Activated T-cell treated with anti-CD3 and anti-CD28 coated beads, Interleukin-2, amount 50 U/mL, for 24 hours (primary cell): ENCODE results near the gene THSD7A.

Experiments used
- DNase-seq: peaks from one replicate; pipeline ENCODE4 v3.0.0-alpha.2; 2020
- H3K27ac Mint-ChIP-seq: 2 replicates; pipeline ENCODE4 v1.8.0; 2020; ENCODE audit warnings: mild to moderate bottlenecking, mixed read lengths
- H3K27me3 Mint-ChIP-seq: 2 replicates; pipeline ENCODE4 v1.8.0; 2020; ENCODE audit warnings: mixed read lengths
- H3K36me3 Mint-ChIP-seq: 2 replicates; pipeline ENCODE4 v1.8.0; 2020; ENCODE audit warnings: low read depth, mixed read lengths
- H3K4me1 Mint-ChIP-seq: 2 replicates; pipeline ENCODE4 v1.8.0; 2020; ENCODE audit warnings: low read depth, mixed read lengths
- H3K4me3 Mint-ChIP-seq: 2 replicates; pipeline ENCODE4 v1.8.0; 2020; ENCODE audit warnings: mild to moderate bottlenecking, moderate library complexity, mixed read lengths
- H3K9me3 Mint-ChIP-seq: 2 replicates; pipeline ENCODE4 v1.8.0; 2020; ENCODE audit warnings: mixed read lengths

Gene THSD7A

DNA sequence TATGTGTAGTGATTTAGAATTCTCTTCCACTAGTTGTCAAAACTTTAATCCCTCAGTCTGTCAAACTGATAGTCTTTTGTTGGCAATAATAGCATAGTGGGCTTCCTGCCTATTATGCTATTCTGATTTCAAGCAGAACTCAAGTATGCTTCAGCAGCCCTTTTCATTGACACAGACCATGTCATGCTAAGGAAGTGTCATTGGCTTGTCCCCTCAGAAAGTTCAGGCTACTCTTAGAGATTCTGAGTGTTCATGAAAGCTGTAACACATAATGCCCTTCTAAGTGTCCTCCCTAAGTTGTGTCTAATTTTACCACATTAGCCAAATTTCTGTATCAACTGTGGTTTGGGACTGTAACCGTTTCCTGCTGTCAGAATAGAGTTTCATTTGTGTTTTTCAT lies 198.7 kb downstream of the THSD7A start:
- DNase-seq = no peak
- no peaks in the 10 kb centered on the region for H3K36me3 Mint-ChIP-seq
- no peaks in the 10 kb centered on the region for H3K27me3 Mint-ChIP-seq
- H3K4me3 Mint-ChIP-seq = no peak overlapping the region
- no peaks in the 10 kb centered on the region for H3K4me1 Mint-ChIP-seq
- no peaks in the 10 kb centered on the region for H3K9me3 Mint-ChIP-seq
- H3K27ac Mint-ChIP-seq = no peak overlapping the region

DNA sequence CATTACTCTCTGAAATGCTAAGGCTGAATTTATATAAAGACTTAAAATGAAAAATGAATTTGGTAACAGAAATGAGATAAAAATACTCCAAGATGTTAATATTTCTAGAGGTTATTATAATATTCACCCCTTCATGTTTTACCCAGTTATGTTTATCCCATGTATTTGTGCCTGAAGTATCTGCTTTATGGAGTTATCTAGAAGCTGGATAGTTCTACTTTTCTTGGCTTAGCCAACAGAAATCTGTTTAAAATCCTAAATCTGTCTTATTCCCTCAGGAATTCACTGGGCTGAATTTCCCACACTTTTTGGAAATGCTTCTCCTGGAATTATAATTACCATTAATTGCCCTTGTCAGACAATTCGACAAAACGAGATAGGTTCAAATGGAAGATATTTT lies 201.6 kb downstream of the THSD7A start:
- Mint-ChIP-seq H3K27ac (no peak overlapping the region), H3K9me3 (no peaks in the 10 kb centered on the region), H3K27me3 (no peaks in the 10 kb centered on the region), H3K36me3 (no peaks in the 10 kb centered on the region), H3K4me3 (no peak overlapping the region), H3K4me1 (no peaks in the 10 kb centered on the region)
- DNase-seq = no peak

- no peak overlapping the region for H3K27ac Mint-ChIP-seq
- no peak for DNase-seq
- H3K27me3 Mint-ChIP-seq = no peaks in the 10 kb centered on the region
- no peaks in the 10 kb centered on the region for H3K36me3 Mint-ChIP-seq
- no peaks in the 10 kb centered on the region for H3K4me1 Mint-ChIP-seq
- no peak overlapping the region for H3K4me3 Mint-ChIP-seq
- peaks cover 3% of the 10 kb centered on the region for H3K9me3 Mint-ChIP-seq
These were observed 206.3 kb downstream of the THSD7A start for GRCh38 chr7:11625669-11626068.

DNA sequence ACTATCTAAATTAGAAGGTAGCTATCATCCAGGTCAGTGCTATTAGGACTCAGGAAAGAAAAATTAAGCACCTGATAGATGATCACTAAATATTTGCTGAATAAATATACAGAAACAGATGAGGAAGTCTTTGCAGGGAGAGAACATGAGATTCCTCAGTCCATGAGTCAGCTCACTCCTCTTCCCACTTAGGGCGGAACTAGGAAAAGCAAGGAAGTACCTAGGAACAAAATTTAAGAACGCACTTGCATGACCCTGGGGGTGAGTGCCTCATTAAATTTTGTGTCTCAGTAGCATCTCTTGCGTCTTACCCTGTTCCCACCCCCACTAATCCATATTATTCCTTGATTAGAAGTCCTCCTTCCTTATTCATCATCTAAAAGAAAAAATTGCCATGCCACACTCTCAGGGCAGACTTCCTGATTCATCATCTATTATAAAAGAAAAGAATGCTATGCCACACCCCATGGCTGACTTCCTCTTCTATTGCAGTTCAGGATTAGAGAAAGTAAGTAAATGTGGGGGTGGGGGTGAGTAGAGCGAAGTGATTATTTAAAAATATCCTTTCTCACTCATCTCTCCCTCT lies 208.8 kb downstream of the THSD7A start:
- Mint-ChIP-seq H3K9me3 (peaks cover 3% of the 10 kb centered on the region), H3K27ac (no peak overlapping the region), H3K27me3 (no peaks in the 10 kb centered on the region), H3K36me3 (no peaks in the 10 kb centered on the region), H3K4me3 (no peak overlapping the region), H3K4me1 (no peaks in the 10 kb centered on the region)
- DNase-seq = no peak

- Mint-ChIP-seq H3K4me1 (no peaks in the 10 kb centered on the region), H3K9me3 (peaks cover 3% of the 10 kb centered on the region), H3K36me3 (no peaks in the 10 kb centered on the region), H3K27me3 (no peaks in the 10 kb centered on the region), H3K27ac (no peak overlapping the region), H3K4me3 (no peak overlapping the region)
- DNase-seq = no peak
These were observed 211.4 kb downstream of the THSD7A start for GRCh38 chr7:11620406-11621253.

GRCh38 chr7:11616466-11616865 lies 215.5 kb downstream of the THSD7A start:
- H3K4me1 Mint-ChIP-seq = no peaks in the 10 kb centered on the region
- no peak overlapping the region for H3K4me3 Mint-ChIP-seq
- H3K27me3 Mint-ChIP-seq = no peaks in the 10 kb centered on the region
- H3K9me3 Mint-ChIP-seq = no peaks in the 10 kb centered on the region
- no peak overlapping the region for H3K27ac Mint-ChIP-seq
- H3K36me3 Mint-ChIP-seq = no peaks in the 10 kb centered on the region
- no peak for DNase-seq

DNA sequence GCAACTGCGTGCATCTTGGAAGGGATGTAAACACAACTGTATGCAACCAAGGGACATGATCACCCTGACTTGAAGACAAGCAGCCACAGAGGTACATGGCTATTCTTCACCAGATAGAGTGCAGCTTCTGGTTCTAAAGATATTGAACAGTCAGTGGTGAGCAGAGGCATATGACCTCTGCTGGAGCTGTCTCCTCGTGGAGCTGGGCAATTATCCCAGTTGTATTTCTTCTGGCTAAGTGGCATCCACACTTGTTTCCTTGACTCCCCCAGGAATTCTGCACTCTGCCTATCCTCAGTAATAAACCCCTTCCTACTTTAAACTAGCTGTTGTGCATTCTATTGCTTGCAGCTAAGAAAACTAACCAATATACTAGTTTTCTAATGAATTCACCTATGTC lies 216.8 kb downstream of the THSD7A start:
- Mint-ChIP-seq H3K4me3 (no peak overlapping the region), H3K9me3 (no peaks in the 10 kb centered on the region), H3K4me1 (no peaks in the 10 kb centered on the region), H3K36me3 (no peaks in the 10 kb centered on the region), H3K27ac (no peak overlapping the region), H3K27me3 (no peaks in the 10 kb centered on the region)
- DNase-seq = no peak

GRCh38 chr7:11613292-11613930 lies 218.6 kb downstream of the THSD7A start:
- Mint-ChIP-seq H3K9me3 (no peaks in the 10 kb centered on the region), H3K4me1 (no peaks in the 10 kb centered on the region)
- no peak for DNase-seq

DNA sequence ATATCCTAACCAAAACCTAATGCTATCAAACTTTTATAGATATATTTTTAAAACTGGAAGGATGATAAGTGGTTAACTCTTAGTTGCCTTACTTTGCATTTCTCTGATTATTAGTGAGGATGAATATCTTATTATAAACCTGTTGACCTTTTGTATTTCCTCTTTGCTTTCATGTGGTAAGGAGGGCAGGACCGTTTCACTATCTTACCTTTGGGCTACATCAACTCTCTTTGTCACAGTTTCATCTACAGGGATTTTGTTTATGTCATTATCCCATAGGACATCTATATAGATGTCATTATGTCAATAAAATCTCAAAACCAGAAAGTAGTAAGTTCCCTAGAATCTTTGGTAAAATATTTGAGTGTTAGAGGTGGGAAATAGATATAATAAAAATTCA lies 219.3 kb downstream of the THSD7A start:
- Mint-ChIP-seq H3K36me3 (no peaks in the 10 kb centered on the region), H3K27ac (no peak overlapping the region)

More at GRCh38 chr7:11613292-11613930, 218.6 kb downstream of the THSD7A start:
- Mint-ChIP-seq H3K27ac (no peak overlapping the region), H3K36me3 (no peaks in the 10 kb centered on the region), H3K4me3 (no peak overlapping the region), H3K27me3 (no peaks in the 10 kb centered on the region)

GRCh38 chr7:11609096-11609670 lies 222.8 kb downstream of the THSD7A start:
- Mint-ChIP-seq H3K27ac (no peak overlapping the region), H3K36me3 (no peaks in the 10 kb centered on the region), H3K27me3 (no peaks in the 10 kb centered on the region), H3K4me1 (no peaks in the 10 kb centered on the region), H3K4me3 (no peak overlapping the region), H3K9me3 (no peaks in the 10 kb centered on the region)
- no peak for DNase-seq

More for the DNA sequence above, 219.3 kb downstream of the THSD7A start:
- no peaks in the 10 kb centered on the region for H3K9me3 Mint-ChIP-seq
- no peaks in the 10 kb centered on the region for H3K4me1 Mint-ChIP-seq
- no peak overlapping the region for H3K4me3 Mint-ChIP-seq
- DNase-seq = no peak
- H3K27me3 Mint-ChIP-seq = no peaks in the 10 kb centered on the region

DNA sequence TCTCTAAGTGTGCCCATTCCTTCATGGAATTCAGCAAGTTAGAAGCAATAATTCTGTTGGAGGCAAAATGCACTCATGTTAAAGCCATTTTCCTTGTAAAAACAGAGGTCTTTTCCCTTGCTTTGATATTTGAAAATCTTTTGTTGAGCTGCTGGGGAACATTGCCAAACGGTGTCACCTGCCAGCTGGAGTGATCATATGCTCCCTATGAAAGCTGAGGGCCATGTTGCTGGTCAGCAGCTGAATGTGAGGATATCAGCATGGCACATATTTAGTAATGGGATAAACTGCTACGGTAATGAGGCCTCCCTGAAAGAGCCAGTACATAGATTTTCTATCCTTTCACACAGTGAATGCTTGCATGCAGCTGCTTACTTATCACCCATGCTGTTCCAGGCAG lies 224.3 kb downstream of the THSD7A start:
- Mint-ChIP-seq H3K27me3 (no peaks in the 10 kb centered on the region), H3K4me1 (no peaks in the 10 kb centered on the region), H3K36me3 (no peaks in the 10 kb centered on the region), H3K27ac (no peak overlapping the region), H3K9me3 (no peaks in the 10 kb centered on the region), H3K4me3 (no peak overlapping the region)
- DNase-seq = no peak

GRCh38 chr7:11605749-11606148 lies 226.2 kb downstream of the THSD7A start:
- Mint-ChIP-seq H3K4me1 (no peaks in the 10 kb centered on the region), H3K9me3 (peaks cover 7% of the 10 kb centered on the region), H3K36me3 (no peaks in the 10 kb centered on the region), H3K4me3 (no peak overlapping the region), H3K27ac (no peak overlapping the region), H3K27me3 (no peaks in the 10 kb centered on the region)
- DNase-seq = no peak

DNA sequence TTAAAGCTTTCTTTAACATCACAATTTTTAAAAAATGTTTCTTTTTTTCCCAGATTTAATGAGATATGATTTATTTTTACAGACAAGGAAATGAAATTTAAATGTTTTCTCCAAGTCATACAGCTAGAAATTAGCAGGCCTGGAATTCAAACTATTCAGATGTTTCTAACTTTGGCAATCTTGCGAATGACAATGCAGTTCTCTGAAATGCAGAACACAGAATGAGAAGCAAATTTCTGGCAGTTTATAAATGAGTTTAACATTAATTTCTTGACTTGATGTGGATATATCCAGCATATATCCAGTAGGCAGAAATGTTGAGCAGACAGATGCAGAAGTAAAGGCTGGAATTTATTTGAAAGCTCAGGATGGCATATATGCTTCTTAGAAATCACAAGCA lies 227.5 kb downstream of the THSD7A start:
- Mint-ChIP-seq H3K4me3 (no peak overlapping the region), H3K27me3 (no peaks in the 10 kb centered on the region), H3K9me3 (peaks cover 7% of the 10 kb centered on the region), H3K4me1 (no peaks in the 10 kb centered on the region), H3K36me3 (no peaks in the 10 kb centered on the region), H3K27ac (no peak overlapping the region)
- DNase-seq = no peak

- H3K27me3 Mint-ChIP-seq = no peaks in the 10 kb centered on the region
These were observed 230.2 kb downstream of the THSD7A start for GRCh38 chr7:11601761-11602160.

DNA sequence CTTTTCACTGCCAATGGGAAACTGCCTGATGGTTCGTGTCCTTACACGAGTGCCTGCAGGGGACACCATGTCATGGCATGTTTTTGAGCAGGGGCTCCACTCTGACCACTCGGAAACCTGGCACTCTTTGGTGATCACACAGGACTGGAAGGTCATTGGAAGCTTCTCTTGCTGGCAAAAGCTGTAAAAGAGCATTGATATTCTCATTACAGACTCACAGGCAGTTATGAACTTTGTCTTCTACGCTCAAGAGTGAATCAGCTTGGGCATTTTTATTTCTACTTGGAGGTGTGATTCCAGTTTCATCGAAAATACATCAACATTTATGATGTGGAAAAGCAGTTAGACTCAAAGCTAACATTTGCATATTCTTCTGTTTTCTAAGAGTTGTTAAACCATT lies 238.7 kb downstream of the THSD7A start:
- no peaks in the 10 kb centered on the region for H3K4me1 Mint-ChIP-seq
- no peak overlapping the region for H3K27ac Mint-ChIP-seq
- H3K36me3 Mint-ChIP-seq = no peaks in the 10 kb centered on the region
- H3K27me3 Mint-ChIP-seq = no peaks in the 10 kb centered on the region
- H3K4me3 Mint-ChIP-seq = no peak overlapping the region
- H3K9me3 Mint-ChIP-seq = no peaks in the 10 kb centered on the region
- no peak for DNase-seq

More at GRCh38 chr7:11601761-11602160, 230.2 kb downstream of the THSD7A start:
- H3K36me3 Mint-ChIP-seq = no peaks in the 10 kb centered on the region
- H3K9me3 Mint-ChIP-seq = peaks cover 7% of the 10 kb centered on the region
- DNase-seq = no peak
- no peak overlapping the region for H3K4me3 Mint-ChIP-seq
- H3K4me1 Mint-ChIP-seq = no peaks in the 10 kb centered on the region
- no peak overlapping the region for H3K27ac Mint-ChIP-seq
